Spleen (tissue), 11 donors: Measurements from ENCODE around the gene HGS. TPM values are rescaled to one million over a fixed set of nuclear protein-coding genes. Genes with fewer than 3 reads are reported as not detected.

Experiments used
- DNase-seq: peaks from one replicate; pipeline ENCODE4 v3.0.0-alpha.2; 2020
- H3K27ac ChIP-seq, 8 donors: fragments of 200-600 bp; sonication (generic) in 7 of 8; 1 replicate in 4 of 8; 2 replicates in 4 of 8; pipeline versions ENCODE4 v1.5.0 to v1.8.0; 2016 to 2021; ENCODE audit warnings: inconsistent platforms in 4 of 8, mild to moderate bottlenecking in 4 of 8, moderate library complexity in 1 of 8
- H3K27me3 ChIP-seq, 7 donors: fragments of 200-600 bp; sonication (generic) in 6 of 7; replicated peaks in 1 of 7; 1 replicate in 4 of 7; 2 replicates in 3 of 7; pipeline versions ENCODE4 v1.5.0 to v1.8.0; 2016 to 2021; ENCODE audit warnings: inconsistent platforms in 3 of 7, mild to moderate bottlenecking in 1 of 7
- H3K36me3 ChIP-seq, 6 donors: fragments of 200-600 bp; sonication (generic) in 5 of 6; 1 replicate in 4 of 6; 2 replicates in 2 of 6; pipeline versions ENCODE4 v1.5.0 to v1.8.0; 2016 to 2021; ENCODE audit warnings: inconsistent platforms in 2 of 6
- H3K4me1 ChIP-seq, 6 donors: fragments of 200-600 bp; sonication (generic) in 5 of 6; 1 replicate in 3 of 6; 2 replicates in 3 of 6; pipeline versions ENCODE4 v1.5.0 to v1.8.0; 2016 to 2021; ENCODE audit warnings: inconsistent platforms in 3 of 6
- H3K4me3 ChIP-seq, 8 donors: fragments of 200-600 bp; sonication (generic) in 7 of 8; 1 replicate in 4 of 8; 2 replicates in 4 of 8; pipeline versions ENCODE4 v1.5.0 to v1.8.0; 2016 to 2021; ENCODE audit warnings: inconsistent platforms in 4 of 8, mild to moderate bottlenecking in 4 of 8, moderate library complexity in 2 of 8
- H3K9me3 ChIP-seq, 8 donors: fragments of 200-600 bp; sonication (generic) in 7 of 8; 1 replicate in 4 of 8; 2 replicates in 4 of 8; pipeline versions ENCODE4 v1.5.0 to v1.8.0; 2016 to 2021; ENCODE audit warnings: inconsistent platforms in 4 of 8
- POLR2A ChIP-seq, 3 donors: fragments of 450-650 bp; IDR thresholded peaks; one replicate each; pipeline ENCODE4 v1.5.1; 2017; ENCODE audit warnings: antibody characterized with exemption in 3 of 3, mild to moderate bottlenecking in 1 of 3
- POLR2AphosphoS5 ChIP-seq, 3 donors: sonication (generic); formaldehyde crosslinking; IDR thresholded peaks; one replicate each; pipeline ENCODE4 v1.5.1; 2017; ENCODE audit warnings: antibody characterized with exemption in 3 of 3
- WGBS, 5 donors: extraction: QIAGEN DNeasy Blood & Tissue Kit in 3 of 5; methylation state at CpG; one replicate each; pipeline versions ENCODE4 v1.1.5 to v1.1.7; 2013 to 2018; 5-methylcytosine and 5-hydroxymethylcytosine counted together
- intact Hi-C: fragments of 100-400 bp; cut with DNase I; formaldehyde crosslinking; loops from one replicate; pipeline ENCODE4 v1.15.0; 2023; ENCODE audit warnings: low total_unique reads
- polyA plus RNA-seq, 3 donors: library from polyadenylated mRNA; stranded (reverse); fragments of 200-250 nt; gene quantifications; one replicate each; pipeline ENCODE4 v1.2.1, GENCODE V29; 2013
- total RNA-seq, 7 donors: library from RNA; depleted of rRNA in 3 of 7; stranded (reverse); fragments of >200 nt in 3 of 7; fragmentation: NEBNext Ultra II Directional in 4 of 7; extraction: Animal tissue kit (Norgen Biotek cat#: 25700) in 4 of 7; gene quantifications; one replicate each; pipeline versions ENCODE4 v1.1.0 to v1.2.1, GENCODE V29; 2016 to 2021
- TF ChIP-seq, protein P1 (sequence below), 11 experiments: fragments of 200-600 bp in 7 of 11; fragments of 450-650 bp in 4 of 11; sonication (generic) in 4 of 11; IDR thresholded peaks in 8 of 11; conservative IDR thresholded peaks in 3 of 11; 1 replicate in 7 of 11; 2 replicates in 4 of 11; pipeline versions ENCODE4 v1.4.0 to v1.8.0; 2016 to 2021; ENCODE audit warnings: antibody characterized with exemption in 11 of 11, inconsistent platforms in 4 of 11, mild to moderate bottlenecking in 1 of 11
- donor health status: healthy with polysubstance abuse.
- donor health status: DM: no; HTN: no; CAD: no; lungs with moderate emphysema.
- donor health status: DM: no; HTN: no; CAD: no.
- donor health status: Bipolar disorder and iron deficiency.
- donor health status: healthy.
- donor health status: DM: no; HTN: no; CAD: no.
- donor health status: DM: yes; HTN: yes; CAD: no.

HGS gene
- total and polyA plus RNA-seq, 10 donors: 61.3 to 134 (median 106) TPM

DNA sequence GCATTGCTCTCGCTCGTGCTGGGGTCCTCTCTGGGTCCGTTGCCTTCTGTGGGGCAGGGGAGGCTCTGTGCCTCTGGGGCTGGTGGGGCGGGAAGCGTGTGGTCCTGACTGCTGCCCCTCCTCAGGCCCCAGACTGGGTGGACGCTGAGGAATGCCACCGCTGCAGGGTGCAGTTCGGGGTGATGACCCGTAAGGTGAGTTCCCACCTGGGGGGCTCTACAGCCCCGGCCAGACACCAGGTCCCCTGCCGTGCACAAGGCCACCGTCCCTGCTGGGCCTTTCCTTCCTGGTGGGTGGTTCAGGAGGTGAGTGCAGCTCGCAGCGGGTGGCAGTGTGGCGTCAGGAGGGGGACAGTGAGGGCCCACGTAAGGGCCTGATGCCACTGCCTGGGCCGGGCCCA is 6.7 kb downstream of the HGS start:
- intact Hi-C loops: no loop called here
- H3K9me3 ChIP-seq: no peaks in the 10 kb centered on the region
- no peak overlapping the region for H3K4me3 ChIP-seq
- peaks cover under 1 to 100% (median 98%) of the 10 kb centered on the region in 6 donors for H3K36me3 ChIP-seq
- peaks cover 1 to 23% (median 12%) of the 10 kb centered on the region in 6 donors for H3K4me1 ChIP-seq
- DNase-seq: no peak
- no peaks in the 10 kb centered on the region for H3K27me3 ChIP-seq
- 83 to 100% (median 88%) methylated on average over 2 to 17 of the region's 17 CpGs for WGBS, 5 donors
- TF ChIP-seq POLR2AphosphoS5 (IDR thresholded peaks at IDR 0.05): peak in 1 of 3 donors; percentile 13
- TF ChIP-seq POLR2A (IDR thresholded peaks at IDR 0.05): no peak
- H3K27ac ChIP-seq: no peak overlapping the region

DNA sequence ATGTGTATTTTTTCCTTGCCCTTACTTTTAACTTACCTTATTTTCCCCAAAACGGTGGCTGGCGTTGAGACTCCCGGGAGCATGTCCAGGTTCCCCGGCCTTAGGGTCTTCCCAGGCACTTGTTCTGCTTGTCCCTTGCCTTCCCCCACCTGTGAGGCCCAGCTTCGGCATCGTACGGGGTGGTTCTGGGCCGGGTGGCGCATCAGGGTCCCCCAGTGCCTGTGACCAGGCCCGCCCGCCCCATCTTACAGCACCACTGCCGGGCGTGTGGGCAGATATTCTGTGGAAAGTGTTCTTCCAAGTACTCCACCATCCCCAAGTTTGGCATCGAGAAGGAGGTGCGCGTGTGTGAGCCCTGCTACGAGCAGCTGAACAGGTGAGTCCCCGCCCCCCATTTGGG is 7.4 kb downstream of the HGS start:
- Histone ChIP-seq H3K9me3 (no peaks in the 10 kb centered on the region), H3K4me3 (no peak overlapping the region), H3K36me3 (peaks cover 3 to 100% (median 100%) of the 10 kb centered on the region in 6 donors), H3K27me3 (no peaks in the 10 kb centered on the region), H3K4me1 (peaks cover 0 to 17% (median 6%) of the 10 kb centered on the region in 6 donors), H3K27ac (no peak overlapping the region)
- TF ChIP-seq POLR2AphosphoS5 (IDR thresholded peaks at IDR 0.05): no peak
- TF ChIP-seq, protein P1, sequence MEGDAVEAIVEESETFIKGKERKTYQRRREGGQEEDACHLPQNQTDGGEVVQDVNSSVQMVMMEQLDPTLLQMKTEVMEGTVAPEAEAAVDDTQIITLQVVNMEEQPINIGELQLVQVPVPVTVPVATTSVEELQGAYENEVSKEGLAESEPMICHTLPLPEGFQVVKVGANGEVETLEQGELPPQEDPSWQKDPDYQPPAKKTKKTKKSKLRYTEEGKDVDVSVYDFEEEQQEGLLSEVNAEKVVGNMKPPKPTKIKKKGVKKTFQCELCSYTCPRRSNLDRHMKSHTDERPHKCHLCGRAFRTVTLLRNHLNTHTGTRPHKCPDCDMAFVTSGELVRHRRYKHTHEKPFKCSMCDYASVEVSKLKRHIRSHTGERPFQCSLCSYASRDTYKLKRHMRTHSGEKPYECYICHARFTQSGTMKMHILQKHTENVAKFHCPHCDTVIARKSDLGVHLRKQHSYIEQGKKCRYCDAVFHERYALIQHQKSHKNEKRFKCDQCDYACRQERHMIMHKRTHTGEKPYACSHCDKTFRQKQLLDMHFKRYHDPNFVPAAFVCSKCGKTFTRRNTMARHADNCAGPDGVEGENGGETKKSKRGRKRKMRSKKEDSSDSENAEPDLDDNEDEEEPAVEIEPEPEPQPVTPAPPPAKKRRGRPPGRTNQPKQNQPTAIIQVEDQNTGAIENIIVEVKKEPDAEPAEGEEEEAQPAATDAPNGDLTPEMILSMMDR (IDR thresholded peaks at IDR 0.05 in 8 of 11, conservative IDR thresholded peaks at IDR 0.05 in 3 of 11): no peak
- TF ChIP-seq POLR2A (IDR thresholded peaks at IDR 0.05): no peak
- intact Hi-C loops: no loop called here
- no peak for DNase-seq
- 93 to 96% (median 95%) methylated on average over 11 to 18 of the region's 18 CpGs for WGBS, 5 donors

DNA sequence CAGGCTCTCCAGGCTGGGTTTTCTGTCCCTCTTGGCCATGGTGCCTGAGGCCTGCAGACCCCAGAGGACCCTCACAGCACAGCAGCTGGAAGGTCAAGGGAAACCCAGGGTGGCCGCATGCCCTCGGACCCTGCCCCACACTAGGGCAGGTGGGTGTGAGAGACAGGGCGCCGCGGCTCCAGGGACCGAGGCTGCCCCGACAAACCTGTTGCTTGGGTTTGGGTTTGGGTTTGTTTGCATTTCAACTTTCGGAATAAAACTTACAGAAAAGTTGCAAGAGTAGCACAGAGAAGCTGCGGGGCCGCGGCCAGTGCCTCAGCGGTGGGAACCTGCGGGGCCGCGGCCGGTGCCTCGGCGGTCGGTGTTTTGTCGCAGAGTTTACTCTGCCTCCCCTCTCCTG is 7.8 kb downstream of the HGS start:
- 97% methylated on average over 20 of the region's 20 CpGs for WGBS, 5 donors
- no peaks in the 10 kb centered on the region for H3K9me3 ChIP-seq
- no peaks in the 10 kb centered on the region for H3K27me3 ChIP-seq
- H3K27ac ChIP-seq: no peak overlapping the region
- H3K36me3 ChIP-seq: peaks cover 3 to 100% (median 100%) of the 10 kb centered on the region in 6 donors
- H3K4me1 ChIP-seq: peaks cover 0 to 12% (median 3%) of the 10 kb centered on the region in 6 donors
- DNase-seq: no peak
- TF ChIP-seq POLR2AphosphoS5 (IDR thresholded peaks at IDR 0.05) (no peak), POLR2A (IDR thresholded peaks at IDR 0.05) (no peak)
- TF ChIP-seq, protein P1 (IDR thresholded peaks at IDR 0.05 in 8 of 11, conservative IDR thresholded peaks at IDR 0.05 in 3 of 11): no peak
- intact Hi-C loops: no loop called here
- no peak overlapping the region for H3K4me3 ChIP-seq

DNA sequence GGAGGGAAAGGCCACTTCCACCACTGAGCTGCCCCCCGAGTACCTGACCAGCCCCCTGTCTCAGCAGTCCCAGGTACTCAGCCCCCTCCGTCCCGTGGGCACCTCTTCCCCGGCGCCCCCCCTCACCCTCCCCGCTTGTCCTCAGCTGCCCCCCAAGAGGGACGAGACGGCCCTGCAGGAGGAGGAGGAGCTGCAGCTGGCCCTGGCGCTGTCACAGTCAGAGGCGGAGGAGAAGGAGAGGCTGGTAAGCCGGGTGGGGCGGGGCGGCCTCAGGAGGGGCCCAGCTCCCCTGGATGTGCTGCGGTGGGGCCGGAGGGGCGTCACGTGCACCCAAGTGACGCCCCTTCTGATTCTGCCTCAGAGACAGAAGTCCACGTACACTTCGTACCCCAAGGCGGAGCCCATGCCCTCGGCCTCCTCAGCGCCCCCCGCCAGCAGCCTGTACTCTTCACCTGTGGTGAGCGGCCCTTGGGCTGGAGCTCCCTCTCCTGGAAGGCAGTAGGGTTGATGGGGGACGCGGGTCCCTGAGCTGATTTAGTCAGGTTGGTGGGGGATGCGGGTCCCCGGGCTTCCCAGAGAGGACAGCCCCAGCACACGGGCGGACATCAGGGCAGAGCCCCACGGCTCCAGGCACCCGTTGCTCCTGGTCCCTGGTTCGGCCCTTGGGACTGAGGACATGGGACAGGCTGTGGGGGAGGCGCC is 9.8 kb downstream of the HGS start:
- TF ChIP-seq POLR2A (IDR thresholded peaks at IDR 0.05) (no peak), POLR2AphosphoS5 (IDR thresholded peaks at IDR 0.05) (no peak)
- TF ChIP-seq, protein P1 (IDR thresholded peaks at IDR 0.05 in 8 of 11, conservative IDR thresholded peaks at IDR 0.05 in 3 of 11): no peak
- H3K9me3 ChIP-seq: no peaks in the 10 kb centered on the region
- no peak overlapping the region for H3K4me3 ChIP-seq
- H3K27ac ChIP-seq: no peak overlapping the region
- H3K36me3 ChIP-seq: peaks cover 3 to 100% (median 100%) of the 10 kb centered on the region in 6 donors
- 86 to 95% (median 93%) methylated on average over 30 to 35 of the region's 35 CpGs for WGBS, 5 donors
- peaks cover 0 to 9% (median 0%) of the 10 kb centered on the region in 6 donors for H3K4me1 ChIP-seq
- intact Hi-C loops: no loop called here
- H3K27me3 ChIP-seq: no peaks in the 10 kb centered on the region
- DNase-seq: no peak
